Psoas muscle (tissue), 8 donors: ENCODE measurements around the gene ZFP69B. TPM values are rescaled to one million over a fixed set of nuclear protein-coding genes. Genes with fewer than 3 reads are reported as not detected.

ENCODE experiments used
- ATAC-seq, 4 donors: fragments of 200-7000 bp; cut with Tn5 transposase; one replicate each; pipeline ENCODE4 v1.9.1; 2020; ENCODE audit warnings: moderate library complexity in 3 of 4, mild to moderate bottlenecking in 2 of 4
- DNase-seq, 2 donors: peaks; one replicate each; pipeline ENCODE4 v3.0.0-alpha.2; 2020
- H3K27ac ChIP-seq: fragments of 200-600 bp; one replicate; pipeline ENCODE4 v1.8.0; 2022
- H3K27me3 ChIP-seq, 3 donors: fragments of 200-600 bp in 1 of 3; one replicate each; pipeline versions ENCODE4 v1.6.1 to v1.8.0; 2013 to 2022; ENCODE audit warnings: low read length in 2 of 3, mild to moderate bottlenecking in 2 of 3, moderate library complexity in 1 of 3; ENCODE audit not compliant: insufficient read depth in 3 of 3
- H3K36me3 ChIP-seq, 2 donors: fragments of 200-600 bp in 1 of 2; one replicate each; pipeline versions ENCODE4 v1.6.1 to v1.8.0; 2013 to 2022; ENCODE audit warnings: low read depth in 1 of 2, mild to moderate bottlenecking in 1 of 2, moderate library complexity in 1 of 2; ENCODE audit not compliant: insufficient read depth in 1 of 2
- H3K4me1 ChIP-seq: fragments of 200-600 bp; one replicate; pipeline ENCODE4 v1.8.0; 2022
- H3K4me3 ChIP-seq: fragments of 200-600 bp; one replicate; pipeline ENCODE4 v1.8.0; 2022; ENCODE audit warnings: mild to moderate bottlenecking
- H3K9me3 ChIP-seq: fragments of 200-600 bp; one replicate; pipeline ENCODE4 v1.8.0; 2022
- CTCF ChIP-seq: fragments of 200-600 bp; IDR thresholded peaks from one replicate; pipeline ENCODE4 v1.8.0; 2022; ENCODE audit warnings: antibody characterized with exemption
- WGBS, 3 donors: extraction: QIAGEN DNeasy Blood & Tissue Kit; methylation state at CpG; one replicate each; pipeline versions ENCODE4 v1.1.6 to v1.1.7; 2013; 5-methylcytosine and 5-hydroxymethylcytosine counted together
- intact Hi-C, 2 donors: fragments of 100-400 bp; cut with DNase I; formaldehyde crosslinking; loops; one replicate each; pipeline versions ENCODE4 v1.11.0 to v1.14.2; 2022
- polyA plus RNA-seq, 3 donors: library from polyadenylated mRNA; stranded (reverse); fragments of 200-250 nt; gene quantifications; one replicate each; pipeline ENCODE4 v1.2.3, GENCODE V29; 2013
- total RNA-seq, 4 donors: library from RNA; stranded (reverse); fragmentation: NEBNext Ultra II Directional in 2 of 4; extraction: Animal tissue kit (Norgen Biotek cat#: 25700) in 2 of 4; gene quantifications; one replicate each; pipeline versions ENCODE4 v1.2.1 to v1.2.4, GENCODE V29; 2021 to 2023
- donor health status: healthy with polysubstance abuse.
- donor health status: DM: no; HTN: no; CAD: no; lungs with moderate emphysema.
- donor health status: Bipolar disorder and iron deficiency.
- donor health status: healthy.
- donor health status: DM: yes; HTN: yes; CAD: no.
- donor health status: DM: no; HTN: no; CAD: no.
- donor health status: DM: no; HTN: no; CAD: no.
- donor health status: DM: yes; HTN: yes; CAD: no.

Gene ZFP69B
- total and polyA plus RNA-seq, 7 donors, result 0.25 to 1.4 (median 0.54) TPM

- ATAC-seq (no peak), DNase-seq (no peak)
- H3K4me3 ChIP-seq, result no peak overlapping the region
- peaks cover 0 to 73% of the 10 kb centered on the region in 2 donors for H3K36me3 ChIP-seq
- TF ChIP-seq CTCF, result no peak
- intact Hi-C loops, result no loop called here
- H3K27ac ChIP-seq, result no peak overlapping the region
- no peaks in the 10 kb centered on the region for H3K9me3 ChIP-seq
- 93 to 96% (median 94%) methylated on average over 6 of the region's 6 CpGs for WGBS, 3 donors
- no peaks in the 10 kb centered on the region for H3K4me1 ChIP-seq
- no peaks in the 10 kb centered on the region for H3K27me3 ChIP-seq
These were observed 36.6 kb upstream of the ZFP69B start for GRCh38 chr1:40413527-40414252.

- Histone ChIP-seq H3K4me3 (no peak overlapping the region), H3K27ac (no peak overlapping the region), H3K27me3 (no peaks in the 10 kb centered on the region), H3K4me1 (no peaks in the 10 kb centered on the region), H3K9me3 (no peaks in the 10 kb centered on the region), H3K36me3 (peaks cover 0 to 74% of the 10 kb centered on the region in 2 donors)
- ATAC-seq (no peak), DNase-seq (no peak)
- 93 to 96% (median 95%) methylated on average over 3 of the region's 3 CpGs for WGBS, 3 donors
- intact Hi-C loops, result no loop called here
- no peak for TF ChIP-seq CTCF
These were observed 35.9 kb upstream of the ZFP69B start for GRCh38 chr1:40414331-40414730.

GRCh38 chr1:40416709-40417108 lies 33.6 kb upstream of the ZFP69B start:
- 82 to 98% (median 95%) methylated on average over 4 of the region's 4 CpGs for WGBS, 3 donors
- Histone ChIP-seq H3K4me3 (no peak overlapping the region), H3K27ac (no peak overlapping the region), H3K27me3 (no peaks in the 10 kb centered on the region), H3K36me3 (peaks cover 0 to 66% of the 10 kb centered on the region in 2 donors), H3K9me3 (no peaks in the 10 kb centered on the region), H3K4me1 (no peaks in the 10 kb centered on the region)
- intact Hi-C loops, result no loop called here
- no peak for TF ChIP-seq CTCF
- no peak for ATAC-seq
- DNase-seq, result no peak

- Histone ChIP-seq H3K4me1 (peaks cover 12% of the 10 kb centered on the region), H3K36me3 (peaks cover 0 to 28% of the 10 kb centered on the region in 2 donors), H3K9me3 (no peaks in the 10 kb centered on the region), H3K27me3 (no peaks in the 10 kb centered on the region), H3K27ac (no peak overlapping the region), H3K4me3 (no peak overlapping the region)
- no peak for ATAC-seq
- intact Hi-C loops, result no loop called here
- no peak for DNase-seq
- 72 to 81% (median 79%) methylated on average over 15 of the region's 15 CpGs for WGBS, 3 donors
- TF ChIP-seq CTCF, result no peak
These were observed 28.6 kb upstream of the ZFP69B start for GRCh38 chr1:40421431-40422384.
